Parietal lobe (tissue), 2 donors: Measurements from ENCODE around the gene PROCA1. TPM values are rescaled to one million over a fixed set of nuclear protein-coding genes. Genes with fewer than 3 reads are reported as not detected.

Source experiments
- small RNA-seq: library from RNA; depleted of rRNA; stranded (forward); fragments of <200 nt; gene quantifications from one replicate; pipeline ENCODE3, GENCODE V24; 2014; ENCODE audit warnings: low replicate concordance
- total RNA-seq: library from RNA; depleted of rRNA; stranded (reverse); fragments of >200 nt; gene quantifications from one replicate; pipeline ENCODE4 v1.2.3, GENCODE V29; 2014

PROCA1 gene, protein sequence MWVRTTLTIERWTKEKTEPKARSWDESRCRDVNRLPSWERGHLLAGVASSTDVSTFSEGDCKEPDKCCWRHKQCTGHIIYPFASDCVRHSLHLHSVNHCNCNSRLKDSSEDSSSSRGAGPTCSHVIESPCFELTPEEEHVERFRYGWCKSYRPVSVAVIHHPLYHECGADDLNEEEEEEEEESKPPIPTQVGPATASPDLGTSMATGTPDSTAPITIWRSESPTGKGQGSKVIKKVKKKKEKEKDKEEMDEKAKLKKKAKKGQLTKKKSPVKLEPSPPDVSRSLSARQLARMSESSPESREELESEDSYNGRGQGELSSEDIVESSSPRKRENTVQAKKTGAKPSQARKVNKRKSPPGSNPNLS
- 5.0 TPM for total RNA-seq

GRCh38 chr17:28711723-28712031 is at the start of gene PROCA1:
TSS of gene PROCA1 (minus strand) at chr17:28711888. CDS start at chr17:28711660, 228 bp downstream.

DNA sequence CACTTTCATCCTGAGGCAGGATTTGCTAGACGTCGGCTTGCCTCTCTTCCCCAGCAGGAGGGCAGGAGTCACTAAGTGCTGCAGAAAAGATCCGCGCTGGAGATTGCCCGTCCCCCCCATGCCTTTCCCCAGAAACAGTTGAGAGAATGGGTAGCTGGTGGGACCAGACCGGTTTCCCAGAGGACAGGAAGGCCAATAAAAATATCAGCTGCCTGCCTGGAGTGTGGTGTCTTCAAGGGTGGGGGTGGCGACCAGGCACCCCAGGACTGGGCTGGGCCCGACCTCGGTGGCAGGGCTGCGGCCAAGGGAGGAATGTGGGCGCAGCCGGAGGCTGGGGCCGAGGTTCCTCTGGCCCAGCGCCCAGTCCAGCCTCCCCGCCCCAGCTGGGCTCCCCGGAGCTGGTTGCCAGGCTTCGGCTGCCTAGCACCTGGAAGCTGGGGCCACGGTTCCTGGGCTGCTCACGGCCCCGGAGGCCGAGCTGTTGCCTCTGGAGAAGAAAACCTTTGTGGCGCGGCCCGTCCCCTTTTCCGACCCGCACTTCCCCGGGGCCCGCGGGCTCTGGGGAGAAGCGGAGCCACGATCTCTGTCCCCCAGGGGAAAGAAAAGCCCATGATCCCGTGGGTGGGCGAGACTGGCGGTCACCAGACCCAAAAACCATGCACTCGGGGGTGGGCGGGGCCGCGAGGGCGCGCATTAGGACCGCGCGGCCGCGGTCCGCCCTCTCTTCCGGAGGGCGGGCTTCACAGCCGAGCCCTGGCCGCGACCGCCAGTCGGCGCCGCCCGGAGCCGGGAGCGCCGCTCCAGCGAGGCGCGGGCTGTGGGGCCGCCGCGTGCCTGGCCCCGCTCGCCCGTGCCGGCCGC is 31.8 kb upstream of the PROCA1 start, which contains the start of gene TRAF4:
TRAF4 (plus strand) TSS at position 769 of the 861 bp plus-strand sequence. CDS start 102 bp downstream, outside the sequence.

DNA sequence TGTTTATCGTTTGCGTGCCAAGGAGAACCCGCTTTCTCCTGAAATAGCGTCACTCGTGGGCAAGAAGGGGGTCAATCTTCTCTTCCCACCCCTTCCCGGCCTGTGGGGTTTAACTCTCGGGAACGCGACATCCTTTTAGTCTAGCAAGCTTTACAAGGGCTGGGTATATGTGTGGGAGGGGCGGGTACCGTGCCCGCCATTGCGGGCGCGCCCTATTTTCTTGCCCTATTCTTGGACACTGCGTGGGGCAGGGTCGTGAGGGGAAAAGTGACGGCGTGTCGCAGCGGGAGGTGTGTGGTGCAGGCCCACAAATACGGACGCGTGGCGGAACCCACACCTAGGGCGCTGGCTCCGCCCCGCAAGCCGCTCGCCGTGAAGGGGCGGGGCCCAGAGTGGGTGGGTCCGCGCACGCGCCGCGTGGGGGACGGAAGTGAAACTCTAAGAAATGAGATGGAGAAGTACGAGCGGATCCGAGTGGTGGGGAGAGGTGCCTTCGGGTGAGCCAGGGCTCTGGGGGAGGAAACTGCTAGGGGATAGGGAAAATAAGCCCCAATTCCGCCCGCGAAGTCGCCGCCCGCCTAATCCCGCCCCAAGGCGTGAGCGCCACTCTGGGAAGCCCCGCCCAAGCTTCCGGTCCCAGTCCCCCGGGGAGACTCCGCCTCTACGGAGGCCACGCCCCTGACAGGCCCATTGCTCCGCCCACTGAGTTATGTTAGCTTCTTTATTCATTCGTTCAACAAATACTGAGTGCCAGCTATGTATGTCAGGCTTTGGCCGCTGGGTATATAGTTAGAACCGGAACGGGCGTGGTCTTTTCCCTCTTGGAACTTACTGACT is 16.9 kb upstream of the PROCA1 start, which contains the start of gene NEK8:
NEK8 (plus strand) TSS at position 425 of the 837 bp plus-strand sequence; CDS start at position 451, 26 bp downstream.

GRCh38 chr17:28726226-28726626 is 14.5 kb upstream of the PROCA1 start, which contains the start of gene TLCD1:
TSS of gene TLCD1 (minus strand) at chr17:28726233. CDS start at chr17:28726097, 136 bp downstream.

DNA sequence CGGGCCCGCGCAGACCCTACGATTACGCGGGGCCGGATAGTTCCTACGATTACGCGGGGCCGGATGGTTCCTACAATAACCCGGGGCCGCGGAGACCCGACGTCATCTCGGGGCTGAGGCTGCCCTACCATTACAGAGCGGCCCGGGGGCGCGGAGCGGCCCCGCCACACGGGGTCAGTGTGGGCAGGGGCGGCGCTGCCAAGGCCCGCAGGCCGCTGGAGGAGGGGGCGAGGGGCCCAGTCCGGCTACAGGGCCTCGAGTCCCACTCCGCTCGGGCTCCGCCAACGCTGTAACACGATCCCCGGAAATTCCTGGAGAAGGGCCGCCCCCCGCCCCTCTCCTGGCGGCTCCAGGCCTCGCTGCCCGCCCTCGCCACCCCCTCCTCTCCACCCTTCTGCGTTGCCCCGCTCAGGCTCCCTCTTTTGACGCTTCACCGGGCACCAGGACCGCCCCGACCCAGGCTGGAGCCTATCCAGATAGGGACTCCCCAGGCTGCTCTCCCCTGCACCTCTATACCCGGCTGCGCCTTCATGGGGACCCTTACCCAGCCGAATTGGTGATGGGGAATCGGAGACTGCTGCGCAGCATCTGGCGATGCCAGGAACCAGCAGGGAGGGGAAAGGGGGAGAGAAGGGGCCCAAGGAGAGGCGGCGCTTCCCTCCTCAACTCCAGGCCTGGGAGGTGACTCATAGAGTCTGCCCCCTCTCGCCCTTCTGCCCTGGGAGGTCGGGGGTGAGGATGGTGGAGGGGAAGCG is 6.1 kb upstream of the PROCA1 start, which contains the start of gene RAB34:
RAB34 (minus strand) TSS at position 291 of the 755 bp plus-strand sequence. CDS start 602 bp downstream, outside the sequence.

GRCh38 chr17:28661635-28662526 is 49.8 kb downstream of the PROCA1 start, which contains the start of the genes SDF2 and SUPT6H:
TSS of gene SDF2 (minus strand) at chr17:28661906. CDS start at chr17:28661876, 30 bp downstream.
TSS of gene SUPT6H (plus strand) at chr17:28662205. CDS start at chr17:28673402, 11,197 bp downstream.

Small RNAs within 50 kb of the gene (small RNA-seq; reads per million reads assigned to genes)
- not detected for gene SNORD42A
- gene SNORD42B = not detected
- not detected for gene SNORD4A
- gene SNORD4B = not detected

Other genes starting within 250 kb of the PROCA1 start
- gene SLC13A2, start 238.2 kb downstream of the PROCA1 start, total RNA-seq = not detected
- gene FOXN1, start 205.5 kb downstream of the PROCA1 start, total RNA-seq = not detected
- gene UNC119, start 159.3 kb downstream of the PROCA1 start, total RNA-seq = 34.4 TPM
- gene PIGS, start 140.4 kb downstream of the PROCA1 start, total RNA-seq = 24.4 TPM
- gene ALDOC, start 135.0 kb downstream of the PROCA1 start, total RNA-seq = 71.1 TPM
- 17.8 TPM for gene SPAG5, start 112.9 kb downstream of the PROCA1 start, total RNA-seq
- gene RSKR, start 97.7 kb downstream of the PROCA1 start, total RNA-seq = 62.0 TPM
- gene BLTP2, start 66.7 kb downstream of the PROCA1 start, total RNA-seq = 200 TPM
- 36.0 TPM for gene SDF2, start 50.0 kb downstream of the PROCA1 start, total RNA-seq
- 67.0 TPM for gene SUPT6H, start 49.7 kb downstream of the PROCA1 start, total RNA-seq
- gene RAB34, start 6.0 kb upstream of the PROCA1 start, total RNA-seq = 15.3 TPM
- 305 TPM for gene RPL23A, start 8.1 kb upstream of the PROCA1 start, total RNA-seq
- not detected for gene TLCD1, start 14.3 kb upstream of the PROCA1 start, total RNA-seq
- 2.2 TPM for gene NEK8, start 16.9 kb upstream of the PROCA1 start, total RNA-seq
- 48.8 TPM for gene TRAF4, start 32.1 kb upstream of the PROCA1 start, total RNA-seq
- gene FAM222B, start 130.9 kb upstream of the PROCA1 start, total RNA-seq = 17.8 TPM
- gene ERAL1, start 143.1 kb upstream of the PROCA1 start, total RNA-seq = 36.6 TPM
- gene FLOT2, start 185.8 kb upstream of the PROCA1 start, total RNA-seq = 30.4 TPM
- gene DHRS13, start 191.2 kb upstream of the PROCA1 start, total RNA-seq = 28.5 TPM
- 32.2 TPM for gene PHF12, start 239.6 kb upstream of the PROCA1 start, total RNA-seq